A673 (cell line): Measurements from ENCODE around the gene LMNTD2. TPM values are rescaled to one million over a fixed set of nuclear protein-coding genes. Genes with fewer than 3 reads are reported as not detected.

Experiments
- BruUV-seq: library from RNA; stranded (reverse); fragments of 400-500 nt; replicated peaks from 2 replicates; lab custom pipeline; 2021; lab: Mats Ljungman, UMichigan
- CTCF ChIA-PET: fragments of 300-600 bp; sonication (Branson Sonifier 250); formaldehyde crosslinking; loops from one replicate; lab custom pipeline; 2022; ENCODE audit warnings: antibody characterized with exemption; lab: Charles Lee
- POLR2A ChIA-PET: fragments of 300-600 bp; sonication (Branson Sonifier 250); formaldehyde crosslinking; loops from one replicate; lab custom pipeline; 2022; ENCODE audit warnings: antibody characterized with exemption; ENCODE audit not compliant: low non-redundant PET; lab: Charles Lee
- DNase-seq: peaks from one replicate; pipeline ENCODE4 v3.0.0-alpha.2; 2015; ENCODE audit warnings: low spot score
- H3K27ac ChIP-seq: fragments of 200-600 bp; sonication (generic); 2 replicates; pipeline ENCODE4 v1.5.1; 2016; ENCODE audit warnings: mixed run types, low read depth, mild to moderate bottlenecking, mixed read lengths, antibody characterized with exemption, low read length; ENCODE audit not compliant: poor library complexity, severe bottlenecking
- H3K27me3 ChIP-seq: fragments of 200-600 bp; sonication (generic); replicated peaks from 2 replicates; pipeline ENCODE4 v1.6.1; 2017; ENCODE audit warnings: mixed run types, low read depth, mild to moderate bottlenecking, mixed read lengths, antibody characterized with exemption, low read length; ENCODE audit not compliant: insufficient read depth, poor library complexity
- H3K36me3 ChIP-seq: fragments of 200-600 bp; sonication (generic); 2 replicates; pipeline ENCODE4 v1.6.1; 2016; ENCODE audit warnings: mixed run types, mild to moderate bottlenecking, mixed read lengths, antibody characterized with exemption, low read length; ENCODE audit not compliant: insufficient read depth, poor library complexity, severe bottlenecking
- H3K4me1 ChIP-seq: fragments of 200-600 bp; sonication (generic); 2 replicates; pipeline ENCODE4 v1.6.1; 2017; ENCODE audit warnings: mixed run types, mild to moderate bottlenecking, mixed read lengths, antibody characterized with exemption, low read length; ENCODE audit not compliant: insufficient read depth, poor library complexity, severe bottlenecking
- H3K4me3 ChIP-seq: fragments of 200-600 bp; sonication (generic); 2 replicates; pipeline ENCODE4 v1.5.1; 2016; ENCODE audit warnings: low read depth, mixed run types, mild to moderate bottlenecking, mixed read lengths, low read length; ENCODE audit not compliant: poor library complexity, severe bottlenecking
- H3K9me3 ChIP-seq: fragments of 200-600 bp; sonication (generic); 2 replicates; pipeline ENCODE4 v1.6.1; 2016; ENCODE audit warnings: mixed run types, low read depth, mild to moderate bottlenecking, mixed read lengths, antibody characterized with exemption, low read length; ENCODE audit not compliant: poor library complexity, severe bottlenecking
- EZH2 ChIP-seq: fragments of 200-600 bp; sonication (generic); IDR thresholded peaks from 2 replicates; pipeline ENCODE4 v1.6.1; 2017; ENCODE audit warnings: borderline replicate concordance, low read depth, mild to moderate bottlenecking, mixed read lengths, antibody characterized with exemption, low read length; ENCODE audit not compliant: poor library complexity, severe bottlenecking
- intact Hi-C: fragments of 100-400 bp; cut with micrococcal nuclease; formaldehyde crosslinking; loops from one replicate; pipeline ENCODE4 v1.10.0; 2022; ENCODE audit not compliant: unreplicated experiment
- total RNA-seq: library from RNA; stranded (reverse); gene quantifications from 2 replicates; pipeline ENCODE4 v1.2.3, GENCODE V29; 2021
- TF ChIP-seq, protein P1 (sequence below): fragments of 300-800, 200-600 bp; sonication (generic); conservative IDR thresholded peaks from 2 replicates; pipeline ENCODE4 v1.5.1; 2017; ENCODE audit warnings: low read depth, mild to moderate bottlenecking, antibody characterized with exemption, low read length, moderate library complexity, mixed read lengths

LMNTD2 gene
- total RNA-seq, 1 experiment from 2014 or later, result 1.1 TPM

GRCh38 chr11:540583-541432 lies 19.7 kb downstream of the LMNTD2 start:
- intact Hi-C loops, result no loop called here
- Histone ChIP-seq H3K27ac (no peak overlapping the region), H3K9me3 (no peaks in the 10 kb centered on the region), H3K4me1 (peaks cover 14% of the 10 kb centered on the region), H3K36me3 (no peaks in the 10 kb centered on the region), H3K27me3 (no peaks in the 10 kb centered on the region), H3K4me3 (no peak overlapping the region)
- DNase-seq, result no peak
- no TSS peak for BruUV-seq
- ChIA-PET POLR2A (no interaction called here), CTCF (no interaction called here)
- no peak for TF ChIP-seq EZH2
- TF ChIP-seq, protein P1, sequence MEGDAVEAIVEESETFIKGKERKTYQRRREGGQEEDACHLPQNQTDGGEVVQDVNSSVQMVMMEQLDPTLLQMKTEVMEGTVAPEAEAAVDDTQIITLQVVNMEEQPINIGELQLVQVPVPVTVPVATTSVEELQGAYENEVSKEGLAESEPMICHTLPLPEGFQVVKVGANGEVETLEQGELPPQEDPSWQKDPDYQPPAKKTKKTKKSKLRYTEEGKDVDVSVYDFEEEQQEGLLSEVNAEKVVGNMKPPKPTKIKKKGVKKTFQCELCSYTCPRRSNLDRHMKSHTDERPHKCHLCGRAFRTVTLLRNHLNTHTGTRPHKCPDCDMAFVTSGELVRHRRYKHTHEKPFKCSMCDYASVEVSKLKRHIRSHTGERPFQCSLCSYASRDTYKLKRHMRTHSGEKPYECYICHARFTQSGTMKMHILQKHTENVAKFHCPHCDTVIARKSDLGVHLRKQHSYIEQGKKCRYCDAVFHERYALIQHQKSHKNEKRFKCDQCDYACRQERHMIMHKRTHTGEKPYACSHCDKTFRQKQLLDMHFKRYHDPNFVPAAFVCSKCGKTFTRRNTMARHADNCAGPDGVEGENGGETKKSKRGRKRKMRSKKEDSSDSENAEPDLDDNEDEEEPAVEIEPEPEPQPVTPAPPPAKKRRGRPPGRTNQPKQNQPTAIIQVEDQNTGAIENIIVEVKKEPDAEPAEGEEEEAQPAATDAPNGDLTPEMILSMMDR, result no peak

- H3K9me3 ChIP-seq, result no peaks in the 10 kb centered on the region
- intact Hi-C loops, result no loop called here
- no peak overlapping the region for H3K4me3 ChIP-seq
- peaks cover 14% of the 10 kb centered on the region for H3K4me1 ChIP-seq
- TF ChIP-seq EZH2, result no peak
- TF ChIP-seq, protein P1, result no peak
- ChIA-PET CTCF (no interaction called here), POLR2A (no interaction called here)
- DNase-seq, result no peak
- H3K27ac ChIP-seq, result no peak overlapping the region
- BruUV-seq, result no TSS peak
- no peaks in the 10 kb centered on the region for H3K27me3 ChIP-seq
- no peaks in the 10 kb centered on the region for H3K36me3 ChIP-seq
Measured at GRCh38 chr11:539971-540481, 20.5 kb downstream of the LMNTD2 start.

DNA sequence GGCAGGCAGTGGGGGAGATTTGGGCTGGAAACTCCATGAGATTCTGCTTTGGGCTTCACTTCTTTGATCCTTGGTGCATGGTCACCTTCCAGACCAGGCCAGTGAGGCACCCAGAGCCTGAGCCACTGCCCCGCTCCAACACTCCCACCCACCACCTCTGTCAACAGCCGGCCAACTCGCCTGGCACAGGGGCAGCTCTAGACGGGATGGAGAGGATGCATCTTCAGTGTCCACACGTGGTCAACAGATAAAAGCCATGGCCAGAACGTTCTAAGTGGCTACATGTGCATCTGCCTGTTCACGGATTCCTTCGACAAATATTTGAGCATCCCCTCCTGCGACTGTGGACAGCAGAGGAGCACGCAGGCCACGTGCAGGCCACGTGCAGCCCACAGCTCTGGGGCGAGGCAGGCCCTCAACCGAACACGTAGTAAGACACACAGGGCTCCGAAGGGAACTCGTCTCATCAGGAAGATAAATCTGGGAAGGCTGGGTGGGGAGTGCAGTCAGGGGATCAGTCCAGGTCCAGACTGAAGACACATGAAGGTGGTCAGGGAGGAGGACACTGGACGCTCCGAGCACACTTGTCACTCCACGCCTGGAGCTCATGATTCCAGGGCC lies 22.0 kb downstream of the LMNTD2 start:
- TF ChIP-seq EZH2, result no peak
- TF ChIP-seq, protein P1, result no peak
- no peak overlapping the region for H3K4me3 ChIP-seq
- no peaks in the 10 kb centered on the region for H3K9me3 ChIP-seq
- intact Hi-C loops, result no loop called here
- BruUV-seq, result no TSS peak
- H3K36me3 ChIP-seq, result no peaks in the 10 kb centered on the region
- peaks cover 17% of the 10 kb centered on the region for H3K4me1 ChIP-seq
- no peak for DNase-seq
- no peaks in the 10 kb centered on the region for H3K27me3 ChIP-seq
- CTCF ChIA-PET, result no interaction called here
- no peak overlapping the region for H3K27ac ChIP-seq
- POLR2A ChIA-PET, result no interaction called here
